Measurements from ENCODE around the gene PADI1.

- TF ChIP-seq CTCF (IDR thresholded peaks at IDR 0.05) (no peak), EZH2 (IDR thresholded peaks at IDR 0.05; ENCODE audit: borderline replicate concordance, insufficient read depth, low read depth, low read length, poor library complexity, severe bottlenecking) (no peak)
These were observed 54.4 kb downstream of the PADI1 start for GRCh38 chr1:17259233-17259873.

Measured in B cell (primary cell).